Right lobe of liver (tissue), 6 donors: ENCODE results near the gene IFI27. TPM values are rescaled to one million over a fixed set of nuclear protein-coding genes. Genes with fewer than 3 reads are reported as not detected.

Experiments
- ATAC-seq, 4 donors: fragments of 200-7000 bp; cut with Tn5 transposase; one replicate each; pipeline ENCODE4 v1.9.1; 2020; ENCODE audit warnings: mild to moderate bottlenecking in 4 of 4, moderate library complexity in 4 of 4
- DNase-seq, 3 donors: peaks; one replicate each; pipeline ENCODE4 v3.0.0-alpha.2; 2020
- H3K27ac ChIP-seq, 3 donors: fragments of 200-600 bp; one replicate each; pipeline ENCODE4 v1.8.0; 2022
- H3K27me3 ChIP-seq, 2 donors: fragments of 200-600 bp; one replicate each; pipeline ENCODE4 v1.8.0; 2022
- H3K36me3 ChIP-seq, 4 donors: fragments of 200-600 bp; sonication (generic) in 1 of 4; one replicate each; pipeline versions ENCODE4 v1.5.1 to v1.8.0; 2017 to 2022; ENCODE audit warnings: control low read depth in 1 of 4
- H3K4me1 ChIP-seq, 4 donors: fragments of 200-600 bp; sonication (generic) in 1 of 4; one replicate each; pipeline versions ENCODE4 v1.5.1 to v1.8.0; 2017 to 2022; ENCODE audit warnings: control low read depth in 1 of 4
- H3K4me3 ChIP-seq, 3 donors: fragments of 200-600 bp; one replicate each; pipeline ENCODE4 v1.8.0; 2022
- H3K9me3 ChIP-seq, 4 donors: fragments of 200-600 bp; sonication (generic) in 1 of 4; one replicate each; pipeline versions ENCODE4 v1.5.1 to v1.8.0; 2017 to 2022; ENCODE audit warnings: control low read depth in 1 of 4
- CTCF ChIP-seq, 4 donors: fragments of 200-600 bp in 3 of 4; fragments of 450-650 bp in 1 of 4; IDR thresholded peaks; one replicate each; pipeline versions ENCODE4 v1.5.1 to v1.8.0; 2016 to 2022; ENCODE audit warnings: antibody characterized with exemption in 4 of 4, mild to moderate bottlenecking in 2 of 4
- POLR2A ChIP-seq: fragments of 450-650 bp; IDR thresholded peaks from one replicate; pipeline ENCODE4 v1.6.1; 2017; ENCODE audit warnings: antibody characterized with exemption, mild to moderate bottlenecking
- WGBS: methylation state at CpG from one replicate; pipeline ENCODE4 v1.1.6; 2018; ENCODE audit warnings: low coverage, low lambda C conversion rate; ENCODE audit not compliant: insufficient coverage; ENCODE audit errors: missing lambda C conversion rate; 5-methylcytosine and 5-hydroxymethylcytosine counted together
- intact Hi-C, 2 donors: fragments of 100-400 bp; cut with DNase I; formaldehyde crosslinking; loops; one replicate each; pipeline versions ENCODE4 v1.11.2 to v1.14.1; 2022
- total RNA-seq, 6 experiments: library from RNA; depleted of rRNA in 2 of 6; stranded (reverse); fragments of >200 nt in 2 of 6; fragmentation: NEBNext Ultra II Directional in 3 of 6; extraction: Animal tissue kit (Norgen Biotek cat#: 25700) in 3 of 6; gene quantifications; one replicate each; pipeline versions ENCODE4 v1.1.0 to v1.2.4, GENCODE V29; 2016 to 2023
- donor health status: DM: no; HTN: yes; CAD: no.
- donor health status: DM: no; HTN: no; CAD: no.
- donor health status: DM: no; HTN: no; CAD: no.
- donor health status: DM: no; HTN: yes; CAD: no.
- donor health status: DM: no; HTN: yes; CAD: no.

Gene IFI27
- total RNA-seq, 6 experiments from 2014 or later = 10.0 to 32.5 (median 16.9) TPM

- Histone ChIP-seq H3K4me3 (no peak overlapping the region), H3K9me3 (no peaks in the 10 kb centered on the region), H3K27ac (no peak overlapping the region), H3K27me3 (no peaks in the 10 kb centered on the region), H3K36me3 (no peaks in the 10 kb centered on the region), H3K4me1 (no peaks in the 10 kb centered on the region)
- 86% methylated on average over 1 of the region's 3 CpGs for WGBS
- intact Hi-C loops = loop anchor here (10.0 kb wide), 1 partner anchor 78 kb away; no protein-coding TSS in a partner anchor
- DNase-seq (peak in 1 of 3 donors; percentile 22), ATAC-seq (no peak)
- TF ChIP-seq CTCF (IDR thresholded peaks at IDR 0.05) (no peak), POLR2A (no peak)
Observed at GRCh38 chr14:94122438-94122837, 11.9 kb downstream of the IFI27 start.

GRCh38 chr14:94123296-94123695, 12.8 kb downstream of the IFI27 start:
- Histone ChIP-seq H3K27me3 (no peaks in the 10 kb centered on the region), H3K4me1 (no peaks in the 10 kb centered on the region), H3K27ac (no peak overlapping the region), H3K9me3 (no peaks in the 10 kb centered on the region), H3K36me3 (no peaks in the 10 kb centered on the region), H3K4me3 (no peak overlapping the region)
- ATAC-seq (no peak), DNase-seq (no peak)
- intact Hi-C loops = loop anchor here (10.0 kb wide), 1 partner anchor 78 kb away; no protein-coding TSS in a partner anchor
- 88% methylated on average over 9 of the region's 9 CpGs for WGBS
- TF ChIP-seq CTCF (IDR thresholded peaks at IDR 0.05) (no peak), POLR2A (no peak)

- intact Hi-C loops = loop anchor here (10.0 kb wide), 1 partner anchor 79 kb away; no protein-coding TSS in a partner anchor
- peak in 3 of 4 donors; percentile 39 to 66 (median 61) for ATAC-seq
- DNase-seq = no peak
Observed at GRCh38 chr14:94123868-94124267, 13.3 kb downstream of the IFI27 start.

GRCh38 chr14:94124582-94125377, 14.2 kb downstream of the IFI27 start:
- Histone ChIP-seq H3K9me3 (no peaks in the 10 kb centered on the region), H3K27ac (no peak overlapping the region), H3K4me1 (peaks cover 0 to 2% (median 0%) of the 10 kb centered on the region in 4 donors), H3K27me3 (no peaks in the 10 kb centered on the region), H3K36me3 (no peaks in the 10 kb centered on the region), H3K4me3 (no peak overlapping the region)
- ATAC-seq (no peak), DNase-seq (no peak)
- TF ChIP-seq POLR2A (no peak), CTCF (IDR thresholded peaks at IDR 0.05) (no peak)
- intact Hi-C loops = loop anchor here (10.0 kb wide), 1 partner anchor 80 kb away; no protein-coding TSS in a partner anchor
- WGBS = 90% methylated on average over 9 of the region's 9 CpGs

More at GRCh38 chr14:94123868-94124267, 13.3 kb downstream of the IFI27 start:
- Histone ChIP-seq H3K9me3 (no peaks in the 10 kb centered on the region), H3K4me3 (no peak overlapping the region), H3K36me3 (no peaks in the 10 kb centered on the region), H3K27ac (no peak overlapping the region), H3K4me1 (no peaks in the 10 kb centered on the region), H3K27me3 (no peaks in the 10 kb centered on the region)
- 92% methylated on average over 1 of the region's 1 CpG for WGBS
- TF ChIP-seq POLR2A (no peak), CTCF (IDR thresholded peaks at IDR 0.05) (no peak)
